Measurements from ENCODE around the gene KCTD1.
"Not testable (repeated sequence)": the region's sequence is repeated elsewhere in the genome, so short reads cannot be mapped to it uniquely, and the experiment has no call there.

- TF ChIP-seq CTCF, POLR2A, EP300 (IDR thresholded peaks at IDR 0.05): not testable (repeated sequence)
Measured at GRCh38 chr18:26437634-26438033, 110.7 kb downstream of the KCTD1 start.

Data from ovary (tissue), 3 donors.